ENCODE data around the gene HEYL.
A peak's percentile ranks its signal among the peaks of the same experiment; 100 is the strongest.
"Not testable (repeated sequence)": the region's sequence is repeated elsewhere in the genome, so short reads cannot be mapped to it uniquely, and the experiment has no call there.

Gene HEYL

GRCh38 chr1:39608921-39609320 is 30.5 kb downstream of the HEYL start:
- DNase-seq (ENCODE audit: low read depth in 2 of 2) = no peak

GRCh38 chr1:39603677-39604076 is 35.8 kb downstream of the HEYL start:
- DNase-seq (ENCODE audit: low read depth in 2 of 2) = not testable (repeated sequence)

GRCh38 chr1:39601667-39602255 is 37.7 kb downstream of the HEYL start:
- not testable (repeated sequence) for DNase-seq (ENCODE audit: low read depth in 2 of 2)

- DNase-seq (ENCODE audit: low read depth in 2 of 2) = no peak
Measured at GRCh38 chr1:39596163-39596562, 43.3 kb downstream of the HEYL start.

- DNase-seq (ENCODE audit: low read depth in 2 of 2) = no peak
Measured at GRCh38 chr1:39593386-39593785, 46.1 kb downstream of the HEYL start.

GRCh38 chr1:39592069-39592468 is 47.4 kb downstream of the HEYL start:
- no peak for DNase-seq (ENCODE audit: low read depth in 2 of 2)

GRCh38 chr1:39590546-39590945 is 48.9 kb downstream of the HEYL start:
- no peak for DNase-seq (ENCODE audit: low read depth in 2 of 2)

GRCh38 chr1:39585933-39586332 is 53.5 kb downstream of the HEYL start:
- no peak for DNase-seq (ENCODE audit: low read depth in 2 of 2)

GRCh38 chr1:39576016-39576657 is 63.3 kb downstream of the HEYL start:
- peak in 1 of 2 donors; percentile 4 for DNase-seq (ENCODE audit: low read depth in 2 of 2)

GRCh38 chr1:39575191-39576015 is 64.0 kb downstream of the HEYL start:
- peak in 1 of 2 donors; percentile 32 for DNase-seq (ENCODE audit: low read depth in 2 of 2)

GRCh38 chr1:39574646-39575045 is 64.8 kb downstream of the HEYL start:
- DNase-seq (ENCODE audit: low read depth in 2 of 2) = no peak
